B cell (primary cell): ENCODE measurements around the gene TENM4.

Source experiments
- CTCF ChIP-seq: fragments of 200-600 bp; IDR thresholded peaks from one replicate; pipeline ENCODE4 v1.8.0; 2022; ENCODE audit warnings: antibody characterized with exemption, mild to moderate bottlenecking
- EZH2 ChIP-seq: IDR thresholded peaks from 2 replicates; pipeline ENCODE4 v1.6.1; 2012; ENCODE audit warnings: borderline replicate concordance, low read depth, mild to moderate bottlenecking, moderate library complexity, low read length; ENCODE audit not compliant: insufficient read depth, poor library complexity, severe bottlenecking

- TF ChIP-seq CTCF (no peak), EZH2 (no peak)
Observed at GRCh38 chr11:79033833-79034232, 407.0 kb downstream of the TENM4 start.
